Measurements from ENCODE around the gene PHETA1.

The PHETA1 gene

DNA sequence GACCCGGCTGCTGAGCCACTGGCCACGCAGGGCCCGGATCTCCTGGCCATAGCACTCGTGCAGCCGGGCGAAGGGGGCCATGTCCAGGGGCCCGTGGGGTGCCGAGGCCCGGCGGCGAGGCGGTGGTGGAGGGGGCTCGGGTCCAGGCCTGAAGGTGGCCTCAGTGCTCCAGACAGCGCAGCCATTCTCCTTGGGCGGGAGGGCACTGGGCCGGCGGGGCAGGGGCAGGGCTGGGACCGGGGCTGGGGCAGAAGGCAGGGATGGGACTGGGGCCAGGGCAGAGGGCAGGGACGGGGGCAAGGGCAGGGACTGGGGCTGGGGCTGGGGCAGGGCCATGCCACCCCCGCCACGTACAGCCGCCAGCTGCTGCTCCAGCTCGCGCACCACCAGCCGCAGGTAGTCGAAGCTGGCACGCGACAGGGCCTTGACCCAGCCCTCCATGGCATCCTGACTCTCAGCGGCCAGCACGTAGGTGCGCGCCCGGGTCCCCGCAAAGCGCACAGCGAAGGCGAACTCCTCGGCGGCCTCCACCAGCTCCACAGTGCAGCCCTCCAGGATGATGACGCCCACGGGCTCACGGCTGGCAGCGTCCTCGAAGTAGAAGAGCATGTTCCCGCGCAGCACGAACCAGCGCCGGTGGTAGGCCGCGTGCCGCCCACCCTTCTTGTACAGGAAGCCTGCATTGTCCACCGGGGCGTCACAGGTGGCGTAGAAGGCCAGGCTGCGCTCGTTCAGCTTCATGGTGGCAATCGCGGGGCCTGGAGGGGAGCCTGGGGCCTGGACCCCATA, 6.0 kb downstream of the PHETA1 start:
- TF ChIP-seq, protein P1, sequence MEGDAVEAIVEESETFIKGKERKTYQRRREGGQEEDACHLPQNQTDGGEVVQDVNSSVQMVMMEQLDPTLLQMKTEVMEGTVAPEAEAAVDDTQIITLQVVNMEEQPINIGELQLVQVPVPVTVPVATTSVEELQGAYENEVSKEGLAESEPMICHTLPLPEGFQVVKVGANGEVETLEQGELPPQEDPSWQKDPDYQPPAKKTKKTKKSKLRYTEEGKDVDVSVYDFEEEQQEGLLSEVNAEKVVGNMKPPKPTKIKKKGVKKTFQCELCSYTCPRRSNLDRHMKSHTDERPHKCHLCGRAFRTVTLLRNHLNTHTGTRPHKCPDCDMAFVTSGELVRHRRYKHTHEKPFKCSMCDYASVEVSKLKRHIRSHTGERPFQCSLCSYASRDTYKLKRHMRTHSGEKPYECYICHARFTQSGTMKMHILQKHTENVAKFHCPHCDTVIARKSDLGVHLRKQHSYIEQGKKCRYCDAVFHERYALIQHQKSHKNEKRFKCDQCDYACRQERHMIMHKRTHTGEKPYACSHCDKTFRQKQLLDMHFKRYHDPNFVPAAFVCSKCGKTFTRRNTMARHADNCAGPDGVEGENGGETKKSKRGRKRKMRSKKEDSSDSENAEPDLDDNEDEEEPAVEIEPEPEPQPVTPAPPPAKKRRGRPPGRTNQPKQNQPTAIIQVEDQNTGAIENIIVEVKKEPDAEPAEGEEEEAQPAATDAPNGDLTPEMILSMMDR (IDR thresholded peaks at IDR 0.05), result no peak
- peaks cover 2% of the 10 kb centered on the region in 2 experiments for H3K4me1 ChIP-seq (ENCODE audit: control insufficient read depth in 1 of 2, insufficient read depth in 1 of 2, low read depth in 1 of 2, low read length in 1 of 2)
- no peaks in the 10 kb centered on the region for H3K36me3 ChIP-seq
- no peak overlapping the region for H3K4me3 ChIP-seq (ENCODE audit: low read depth in 1 of 2, low read length in 1 of 2)
- no peak overlapping the region for H3K27ac ChIP-seq
- peaks cover 35% of the 10 kb centered on the region for H3K27me3 ChIP-seq
- H3K9me3 ChIP-seq, result no peaks in the 10 kb centered on the region

GRCh38 chr12:111361717-111362576, 6.9 kb downstream of the PHETA1 start:
- Histone ChIP-seq H3K9me3 (no peaks in the 10 kb centered on the region), H3K27me3 (peaks cover 26% of the 10 kb centered on the region), H3K27ac (no peak overlapping the region), H3K4me1 (ENCODE audit: control insufficient read depth in 1 of 2, insufficient read depth in 1 of 2, low read depth in 1 of 2, low read length in 1 of 2) (no peaks in the 10 kb centered on the region), H3K4me3 (ENCODE audit: low read depth in 1 of 2, low read length in 1 of 2) (no peak overlapping the region), H3K36me3 (no peaks in the 10 kb centered on the region)
- TF ChIP-seq, protein P1 (IDR thresholded peaks at IDR 0.05), result no peak

GRCh38 chr12:111361073-111361716, 7.7 kb downstream of the PHETA1 start:
- TF ChIP-seq, protein P1 (IDR thresholded peaks at IDR 0.05), result no peak
- Histone ChIP-seq H3K9me3 (no peaks in the 10 kb centered on the region), H3K27me3 (peaks cover 24% of the 10 kb centered on the region), H3K4me1 (ENCODE audit: control insufficient read depth in 1 of 2, insufficient read depth in 1 of 2, low read depth in 1 of 2, low read length in 1 of 2) (no peaks in the 10 kb centered on the region), H3K36me3 (no peaks in the 10 kb centered on the region), H3K27ac (no peak overlapping the region), H3K4me3 (ENCODE audit: low read depth in 1 of 2, low read length in 1 of 2) (no peak overlapping the region)

- Histone ChIP-seq H3K9me3 (no peaks in the 10 kb centered on the region), H3K4me1 (ENCODE audit: control insufficient read depth in 1 of 2, insufficient read depth in 1 of 2, low read depth in 1 of 2, low read length in 1 of 2) (no peaks in the 10 kb centered on the region), H3K27me3 (peaks cover 24% of the 10 kb centered on the region), H3K4me3 (ENCODE audit: low read depth in 1 of 2, low read length in 1 of 2) (no peak overlapping the region), H3K36me3 (no peaks in the 10 kb centered on the region), H3K27ac (no peak overlapping the region)
- TF ChIP-seq, protein P1 (IDR thresholded peaks at IDR 0.05), result no peak
Measured at GRCh38 chr12:111360325-111360930, 8.5 kb downstream of the PHETA1 start.

DNA sequence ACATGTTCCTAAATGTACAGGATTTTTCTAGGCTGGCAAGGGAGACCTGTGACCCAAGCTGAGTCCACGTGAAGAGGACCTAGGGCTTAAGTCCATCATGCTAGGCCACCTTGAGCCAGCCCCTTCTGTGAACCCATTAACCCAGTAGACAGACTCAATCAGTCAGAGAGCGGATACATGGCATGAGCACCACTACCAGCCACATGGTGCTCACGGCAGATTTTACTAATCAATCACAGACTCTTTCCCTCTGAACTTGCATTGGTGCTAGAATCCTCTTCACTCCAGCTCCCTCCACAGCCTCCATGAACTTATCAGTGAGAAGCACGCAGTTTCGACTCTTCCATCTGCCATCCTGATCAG, 9.0 kb downstream of the PHETA1 start:
- no peak overlapping the region for H3K27ac ChIP-seq
- no peaks in the 10 kb centered on the region for H3K36me3 ChIP-seq
- no peak overlapping the region for H3K4me3 ChIP-seq (ENCODE audit: low read depth in 1 of 2, low read length in 1 of 2)
- TF ChIP-seq, protein P1 (IDR thresholded peaks at IDR 0.05), result no peak
- peaks cover 24% of the 10 kb centered on the region for H3K27me3 ChIP-seq
- H3K9me3 ChIP-seq, result no peaks in the 10 kb centered on the region
- H3K4me1 ChIP-seq (ENCODE audit: control insufficient read depth in 1 of 2, insufficient read depth in 1 of 2, low read depth in 1 of 2, low read length in 1 of 2), result no peaks in the 10 kb centered on the region
